ENCODE measurements around the gene N4BP3.
A peak's percentile ranks its signal among the peaks of the same experiment; 100 is the strongest.

- TF ChIP-seq CTCF (IDR thresholded peaks at IDR 0.05) (no peak), POLR2A (IDR thresholded peaks at IDR 0.05) (peak in 1 of 2 donors; percentile 83)
Observed at GRCh38 chr5:178130576-178131445, 17.5 kb downstream of the N4BP3 start, which contains the start of gene RMND5B.
